ENCODE data around the gene ABHD18.
"Not testable (repeated sequence)": the region's sequence is repeated elsewhere in the genome, so short reads cannot be mapped to it uniquely, and the experiment has no call there.

ABHD18 gene

GRCh38 chr4:127995776-127996175 lies 30.6 kb downstream of the ABHD18 start:
- no peak for DNase-seq

- not testable (repeated sequence) for DNase-seq
These were observed 31.3 kb downstream of the ABHD18 start for GRCh38 chr4:127996521-127996920.

- no peak for DNase-seq
These were observed 32.6 kb downstream of the ABHD18 start for GRCh38 chr4:127997534-127998388.

GRCh38 chr4:128006592-128006991 lies 41.4 kb downstream of the ABHD18 start:
- DNase-seq = no peak

GRCh38 chr4:128009428-128009827 lies 44.2 kb downstream of the ABHD18 start:
- no peak for DNase-seq

GRCh38 chr4:128025319-128025718 lies 60.1 kb downstream of the ABHD18 start:
- DNase-seq = no peak

GRCh38 chr4:128029907-128030306 lies 64.7 kb downstream of the ABHD18 start:
- no peak for DNase-seq

- DNase-seq = no peak
These were observed 66.7 kb downstream of the ABHD18 start for GRCh38 chr4:128031756-128032384.

- DNase-seq = no peak
These were observed 74.4 kb downstream of the ABHD18 start for GRCh38 chr4:128039568-128039967.

- DNase-seq = not testable (repeated sequence)
These were observed 81.8 kb downstream of the ABHD18 start for GRCh38 chr4:128047019-128047418.

GRCh38 chr4:128047514-128047913 lies 82.3 kb downstream of the ABHD18 start:
- DNase-seq = not testable (repeated sequence)

GRCh38 chr4:128051229-128051628 lies 86.0 kb downstream of the ABHD18 start:
- not testable (repeated sequence) for DNase-seq

- not testable (repeated sequence) for DNase-seq
These were observed 89.7 kb downstream of the ABHD18 start for GRCh38 chr4:128054907-128055306.

- not testable (repeated sequence) for DNase-seq
These were observed 90.4 kb downstream of the ABHD18 start for GRCh38 chr4:128055441-128056206.

- no peak for DNase-seq
These were observed 91.2 kb downstream of the ABHD18 start for GRCh38 chr4:128056396-128056795.

GRCh38 chr4:128060121-128060698 lies 95.0 kb downstream of the ABHD18 start:
- no peak for DNase-seq

- DNase-seq = peak; percentile 96
These were observed 95.7 kb downstream of the ABHD18 start, which contains the start of gene LARP1B for GRCh38 chr4:128060699-128061565. LARP1B (plus strand) TSS chr4:128061312; CDS start chr4:128074952, 13,640 bp downstream.

GRCh38 chr4:128061566-128062536 lies 96.6 kb downstream of the ABHD18 start:
- peak; percentile 66 for DNase-seq

GRCh38 chr4:128066453-128066820 lies 101.2 kb downstream of the ABHD18 start:
- not testable (repeated sequence) for DNase-seq

GRCh38 chr4:128068918-128069317 lies 103.7 kb downstream of the ABHD18 start:
- DNase-seq = no peak

GRCh38 chr4:128076464-128076863 lies 111.3 kb downstream of the ABHD18 start:
- no peak for DNase-seq

Data from left hindlimb (tissue), 1 donor.